ENCODE data around the gene IPMK.

DNA sequence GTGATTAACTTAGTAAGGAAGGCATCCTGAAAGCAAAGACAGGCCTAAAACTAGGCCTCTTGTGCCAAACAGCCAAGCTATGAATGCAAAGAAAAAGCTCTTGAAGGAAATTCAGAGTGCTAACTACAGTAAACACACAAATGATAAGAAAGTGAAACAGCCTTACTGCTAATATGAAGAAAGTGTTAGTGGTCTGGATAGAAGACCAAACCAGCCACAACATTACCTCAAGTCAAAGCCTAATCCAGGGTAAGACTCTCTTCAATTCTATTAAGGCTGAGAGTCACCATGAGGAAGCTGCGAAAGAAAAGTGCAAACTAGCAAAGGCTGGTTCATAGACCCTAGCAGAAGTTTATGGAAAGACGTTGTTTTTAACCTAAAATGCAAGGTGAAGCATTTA is 66.0 kb downstream of the IPMK start:
- TF ChIP-seq CTCF (IDR thresholded peaks at IDR 0.05; ENCODE audit: low read depth, low read length) (no peak), POLR2A (IDR thresholded peaks at IDR 0.05; ENCODE audit: extremely low read depth, insufficient read length) (no peak), MAX (IDR thresholded peaks at IDR 0.05; ENCODE audit: low read depth, low read length) (no peak), MYC (IDR thresholded peaks at IDR 0.05; ENCODE audit: low read depth, low read length) (no peak)

Measured in NB4 (cell line).